Heart left ventricle (tissue), 16 donors: Measurements from ENCODE around the gene FSTL5. TPM values are rescaled to one million over a fixed set of nuclear protein-coding genes. Genes with fewer than 3 reads are reported as not detected.

Experiments
- ATAC-seq, 4 donors: fragments of 200-7000 bp; cut with Tn5 transposase; one replicate each; pipeline ENCODE4 v1.9.1; 2020 to 2022; ENCODE audit warnings: moderate library complexity in 4 of 4, mild to moderate bottlenecking in 3 of 4, moderate number of reproducible peaks in 1 of 4
- DNase-seq, 5 donors: peaks; one replicate each; pipeline ENCODE4 v3.0.0-alpha.2; 2020
- H3K27ac ChIP-seq, 12 donors: fragments of 200-600 bp; sonication (generic) in 4 of 12; one replicate each; pipeline versions ENCODE4 v1.5.0 to v1.8.0; 2016 to 2022; ENCODE audit warnings: mild to moderate bottlenecking in 2 of 12
- H3K27me3 ChIP-seq, 9 donors: fragments of 200-600 bp; sonication (generic) in 2 of 9; one replicate each; pipeline versions ENCODE4 v1.5.1 to v1.8.0; 2016 to 2022; ENCODE audit warnings: mild to moderate bottlenecking in 3 of 9
- H3K36me3 ChIP-seq, 9 donors: fragments of 200-600 bp; sonication (generic) in 2 of 9; one replicate each; pipeline versions ENCODE4 v1.5.0 to v1.8.0; 2018 to 2022; ENCODE audit warnings: mild to moderate bottlenecking in 2 of 9
- H3K4me1 ChIP-seq, 12 donors: fragments of 200-600 bp; sonication (generic) in 4 of 12; one replicate each; pipeline versions ENCODE4 v1.5.0 to v1.8.0; 2016 to 2022; ENCODE audit warnings: mild to moderate bottlenecking in 3 of 12
- H3K4me3 ChIP-seq, 12 donors: fragments of 200-600 bp; sonication (generic) in 4 of 12; one replicate each; pipeline versions ENCODE4 v1.5.0 to v1.8.0; 2017 to 2022; ENCODE audit warnings: mild to moderate bottlenecking in 9 of 12, moderate library complexity in 4 of 12
- H3K9me3 ChIP-seq, 12 donors: fragments of 200-600 bp; sonication (generic) in 4 of 12; one replicate each; pipeline versions ENCODE4 v1.5.0 to v1.8.0; 2016 to 2022; ENCODE audit warnings: mild to moderate bottlenecking in 1 of 12
- CTCF ChIP-seq, 12 donors: fragments of 200-600 bp; sonication (generic) in 4 of 12; IDR thresholded peaks; one replicate each; pipeline versions ENCODE4 v1.5.0 to v1.8.0; 2018 to 2022; ENCODE audit warnings: antibody characterized with exemption in 12 of 12, mild to moderate bottlenecking in 5 of 12
- POLR2A ChIP-seq, 2 donors: fragments of 450-650 bp; IDR thresholded peaks; one replicate each; pipeline ENCODE4 v1.6.1; 2017; ENCODE audit warnings: antibody characterized with exemption in 2 of 2, mild to moderate bottlenecking in 2 of 2, moderate library complexity in 2 of 2
- WGBS, 4 donors: extraction: QIAGEN DNeasy Blood & Tissue Kit in 2 of 4; methylation state at CpG; one replicate each; pipeline versions ENCODE4 v1.1.5 to v1.1.7; 2013 to 2018; 5-methylcytosine and 5-hydroxymethylcytosine counted together
- intact Hi-C, 10 donors: fragments of 100-400 bp; cut with DNase I; formaldehyde crosslinking; loops; one replicate each; pipeline versions ENCODE4 v1.11.1 to v1.14.2; 2022
- polyA plus RNA-seq, 2 donors: library from polyadenylated mRNA; stranded (reverse); fragments of 200-250 nt; gene quantifications; one replicate each; pipeline ENCODE4 v1.2.3, GENCODE V29; 2013
- total RNA-seq, 9 donors: library from RNA; depleted of rRNA in 2 of 9; stranded (reverse); fragments of >200 nt in 2 of 9; fragmentation: NEBNext Ultra II Directional in 3 of 9; extraction: Animal tissue kit (Norgen Biotek cat#: 25700) in 3 of 9; gene quantifications; one replicate each; pipeline versions ENCODE4 v1.1.0 to v1.2.4, GENCODE V29; 2016 to 2023
- donor health status: ischemic (EF 13 %, LVEDD 7.1; RV severe dilation, severe dysfunction).
- donor health status: healthy with polysubstance abuse.
- donor health status: DM: no; HTN: yes; CAD: no.
- donor health status: DM: no; HTN: no; CAD: no.
- donor health status: ischemic (EF 25% LVEDD 6.9; RV normal size, moderate dysfunction).
- donor health status: ischemic (EF 25% LVEDD 5.7; RV mildly dilated, moderate dysfunction).
- donor health status: healthy.
- donor health status: DM: yes; HTN: yes; CAD: no.
- donor health status: ischemic (EF 35%, LVEDD 5.7; RV mildly dilated, moderate dysfunction).
- donor health status: nonischemic (EF 11% LVEDD 7.7; RV severe dilation, severe dysfunction).
- donor health status: DM: yes; HTN: yes; CAD: no.
- donor health status: PGD.
- donor health status: ischemic (EF 29% LVEDD 5.4; RV normal size, mild dysfunction).
- donor health status: nonischemic (EF 23%, LVEDD 6.1; RV moderate dilation, normal function).

The FSTL5 gene
- total and polyA plus RNA-seq, 11 donors = not detected

DNA sequence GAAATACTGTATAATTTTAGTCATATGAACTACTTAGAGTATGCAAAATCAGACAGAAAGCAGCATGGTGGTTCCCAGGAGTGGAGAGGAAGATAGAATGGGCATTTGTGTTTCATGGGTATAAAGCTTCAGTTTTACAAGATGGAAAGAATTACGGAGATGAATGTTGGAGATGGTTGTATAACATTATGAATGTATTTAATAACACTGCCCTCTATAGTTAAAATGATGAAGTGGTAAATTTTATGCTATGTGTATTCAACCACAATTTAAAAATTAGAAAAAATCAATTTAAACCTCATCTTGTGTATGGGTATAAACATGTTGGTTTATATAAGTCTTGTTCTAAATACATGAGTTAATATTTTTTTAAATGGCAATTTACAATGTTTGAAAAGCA lies 521.1 kb downstream of the FSTL5 start:
- H3K27me3 ChIP-seq = no peaks in the 10 kb centered on the region
- WGBS, 4 donors = 36 to 66% (median 44%) methylated on average over 1 of the region's 1 CpG
- H3K4me1 ChIP-seq = no peaks in the 10 kb centered on the region
- no peaks in the 10 kb centered on the region for H3K36me3 ChIP-seq
- ATAC-seq = no peak
- H3K4me3 ChIP-seq = no peak overlapping the region
- no peak for DNase-seq
- H3K9me3 ChIP-seq = peaks cover 0 to 29% (median 3%) of the 10 kb centered on the region in 12 donors
- H3K27ac ChIP-seq = no peak overlapping the region
- peak in 3 of 12 donors; percentile 8 to 21 (median 9) for TF ChIP-seq CTCF (IDR thresholded peaks at IDR 0.05)
- TF ChIP-seq POLR2A (IDR thresholded peaks at IDR 0.05) = no peak
- intact Hi-C loops = loop anchor here in 2 of 10 donors (10.0 kb wide), 1 partner anchor 388 kb away; no protein-coding TSS in a partner anchor

DNA sequence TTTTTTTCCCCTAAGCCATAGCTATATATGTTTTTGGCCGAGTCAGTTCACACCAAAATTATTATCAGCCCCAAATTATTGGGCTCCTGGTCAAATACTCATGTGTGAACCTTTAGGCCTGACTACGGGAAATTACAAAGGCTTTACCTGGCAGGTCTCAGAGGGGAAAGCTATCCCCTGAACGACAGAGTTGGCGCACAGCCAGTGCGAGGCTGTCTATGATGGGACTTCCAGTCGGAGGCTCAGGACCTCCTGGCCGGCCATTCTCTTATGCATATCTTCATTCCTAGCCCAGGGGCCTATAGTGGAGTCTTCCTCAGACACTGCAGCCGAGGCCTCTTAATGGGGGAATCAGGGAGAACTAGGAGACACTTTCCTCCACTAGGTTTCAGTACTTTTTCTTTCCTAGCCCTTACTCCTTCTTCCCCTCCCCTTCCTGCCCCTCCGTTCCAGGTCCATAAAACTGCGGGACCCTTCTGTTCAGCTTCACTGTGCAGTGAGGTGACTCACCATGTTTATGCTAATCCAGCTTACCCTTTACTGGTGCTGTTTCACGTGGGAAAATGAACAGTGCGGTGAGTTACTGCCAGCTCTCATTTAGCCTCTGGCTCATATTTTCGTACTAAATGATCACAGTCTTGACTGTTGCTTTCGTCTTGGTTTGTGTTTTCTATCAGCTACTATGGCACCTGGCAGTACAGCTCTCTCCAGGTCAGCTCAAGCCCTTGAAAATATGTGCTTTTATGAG lies 533.9 kb downstream of the FSTL5 start:
- Histone ChIP-seq H3K4me1 (no peaks in the 10 kb centered on the region), H3K36me3 (no peaks in the 10 kb centered on the region), H3K9me3 (no peaks in the 10 kb centered on the region), H3K4me3 (no peak overlapping the region), H3K27me3 (no peaks in the 10 kb centered on the region), H3K27ac (no peak overlapping the region)
- DNase-seq = peak in 1 of 5 donors; percentile 13
- intact Hi-C loops = no loop called here
- 83 to 85% (median 84%) methylated on average over 14 of the region's 14 CpGs for WGBS, 4 donors
- no peak for ATAC-seq
- TF ChIP-seq POLR2A (IDR thresholded peaks at IDR 0.05) (no peak), CTCF (IDR thresholded peaks at IDR 0.05) (no peak)

DNA sequence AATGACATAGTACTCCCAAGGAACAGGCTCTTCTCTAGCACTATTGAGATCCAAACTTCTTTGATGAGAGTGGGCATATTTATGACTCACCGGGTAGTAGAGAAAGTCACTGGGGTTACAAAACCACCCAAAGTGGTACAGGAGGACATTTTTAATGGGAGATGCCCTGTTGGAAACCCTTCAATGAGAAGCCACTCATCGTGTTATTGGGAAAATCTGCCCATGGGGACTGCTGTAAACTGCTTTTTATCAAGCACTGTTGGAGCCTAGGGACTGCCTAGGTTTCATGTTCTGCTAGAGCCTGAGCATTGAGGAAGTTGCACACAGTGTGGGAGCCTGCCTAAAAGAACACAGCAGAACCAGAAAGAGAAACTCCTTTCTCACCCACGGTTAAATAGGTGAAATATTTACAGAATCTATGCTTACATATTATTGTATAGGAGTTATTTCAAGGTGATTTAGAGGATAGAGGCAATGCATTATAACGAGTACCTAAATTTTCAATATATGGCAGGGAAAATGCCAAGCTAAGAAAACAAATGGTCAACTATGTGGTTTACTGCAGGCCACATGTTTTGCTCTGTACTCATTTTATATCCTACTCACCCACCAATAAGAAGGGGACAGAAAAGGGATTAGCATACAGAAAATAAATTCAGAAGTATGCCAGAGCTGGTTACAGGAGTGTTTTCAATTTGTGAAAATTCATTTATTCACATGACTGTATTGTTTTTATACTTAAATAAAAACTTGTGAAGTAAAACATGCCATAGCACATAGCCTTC lies 559.1 kb downstream of the FSTL5 start:
- Histone ChIP-seq H3K27me3 (no peaks in the 10 kb centered on the region), H3K27ac (no peak overlapping the region), H3K4me3 (no peak overlapping the region), H3K36me3 (no peaks in the 10 kb centered on the region), H3K9me3 (peaks cover 0 to 4% (median 0%) of the 10 kb centered on the region in 12 donors), H3K4me1 (no peaks in the 10 kb centered on the region)
- 51 to 65% (median 56%) methylated on average over 4 of the region's 4 CpGs for WGBS, 4 donors
- ATAC-seq (no peak), DNase-seq (no peak)
- no peak for TF ChIP-seq CTCF (IDR thresholded peaks at IDR 0.05)
- no peak for TF ChIP-seq POLR2A (IDR thresholded peaks at IDR 0.05)
- intact Hi-C loops = loop anchor here in 1 of 10 donors (5.0 kb wide), 1 partner anchor 197 kb away; no protein-coding TSS in a partner anchor

- no peaks in the 10 kb centered on the region for H3K9me3 ChIP-seq
- H3K4me1 ChIP-seq = no peaks in the 10 kb centered on the region
- ATAC-seq (no peak), DNase-seq (no peak)
- H3K27me3 ChIP-seq = no peaks in the 10 kb centered on the region
- H3K36me3 ChIP-seq = no peaks in the 10 kb centered on the region
- no peak overlapping the region for H3K27ac ChIP-seq
- intact Hi-C loops = loop anchor here in 1 of 10 donors (5.0 kb wide), 1 partner anchor 194 kb away; no protein-coding TSS in a partner anchor
- no peak overlapping the region for H3K4me3 ChIP-seq
- TF ChIP-seq CTCF (IDR thresholded peaks at IDR 0.05) = no peak
- no peak for TF ChIP-seq POLR2A (IDR thresholded peaks at IDR 0.05)
Observed at GRCh38 chr4:161601011-161601410, 562.8 kb downstream of the FSTL5 start.
